Gastrocnemius medialis (tissue), 4 donors: ENCODE results near the gene LATS2. TPM values are rescaled to one million over a fixed set of nuclear protein-coding genes. Genes with fewer than 3 reads are reported as not detected.
A peak's percentile ranks its signal among the peaks of the same experiment; 100 is the strongest.

Source experiments
- ATAC-seq, 2 donors: fragments of 150-250 bp; one replicate each; pipeline ENCODE4 v1.9.1; 2016
- DNase-seq, 2 donors: peaks; one replicate each; pipeline ENCODE4 v3.0.0-alpha.2; 2019
- H3K27ac ChIP-seq, 4 donors: fragments of 200-600 bp; sonication (generic); 1 replicate in 1 of 4; 2 replicates in 3 of 4; pipeline ENCODE4 v1.5.1; 2016 to 2018; ENCODE audit warnings: mild to moderate bottlenecking in 2 of 4, moderate library complexity in 1 of 4
- H3K27me3 ChIP-seq, 3 donors: fragments of 200-600 bp; sonication (generic) in 2 of 3; 1 replicate in 1 of 3; 2 replicates in 2 of 3; pipeline versions ENCODE4 v1.5.1 to v1.6.0; 2016 to 2019; ENCODE audit warnings: mild to moderate bottlenecking in 1 of 3, moderate library complexity in 1 of 3
- H3K36me3 ChIP-seq, 2 donors: fragments of 200-600 bp; sonication (generic) in 1 of 2; one replicate each; pipeline ENCODE4 v1.5.1; 2017 to 2018
- H3K4me1 ChIP-seq, 2 donors: fragments of 200-600 bp; sonication (generic) in 1 of 2; one replicate each; pipeline ENCODE4 v1.5.1; 2016 to 2017; ENCODE audit warnings: mild to moderate bottlenecking in 2 of 2
- H3K4me3 ChIP-seq, 4 donors: fragments of 200-600 bp; sonication (generic) in 3 of 4; 1 replicate in 1 of 4; 2 replicates in 3 of 4; pipeline ENCODE4 v1.5.1; 2016 to 2019; ENCODE audit warnings: mild to moderate bottlenecking in 2 of 4
- H3K9me3 ChIP-seq, 3 donors: fragments of 200-600 bp; sonication (generic) in 2 of 3; 1 replicate in 1 of 3; 2 replicates in 2 of 3; pipeline ENCODE4 v1.5.1; 2016 to 2019
- CTCF ChIP-seq, 5 experiments: fragments of 450-650 bp in 3 of 5; fragments of 200-600 bp in 2 of 5; sonication (generic) in 2 of 5; IDR thresholded peaks in 4 of 5; conservative IDR thresholded peaks in 1 of 5; 1 replicate in 4 of 5; 2 replicates in 1 of 5; pipeline ENCODE4 v1.5.1; 2016 to 2019; ENCODE audit warnings: antibody characterized with exemption in 5 of 5, mild to moderate bottlenecking in 3 of 5, moderate library complexity in 3 of 5
- POLR2A ChIP-seq, 2 donors: fragments of 450-650 bp; IDR thresholded peaks; one replicate each; pipeline ENCODE4 v1.6.1; 2017; ENCODE audit warnings: antibody characterized with exemption in 2 of 2, mild to moderate bottlenecking in 2 of 2, moderate library complexity in 2 of 2
- in situ Hi-C, 4 donors: fragments of 200-750 bp; cut with MboI; loops; one replicate each; pipeline versions ENCODE4 v1.15.0 to v1.8.0; 2017; ENCODE audit warnings: low sequenced_read_pairs in 4 of 4
- intact Hi-C: fragments of 100-400 bp; cut with DNase I; formaldehyde crosslinking; loops from one replicate; pipeline ENCODE4 v1.15.1; 2023; ENCODE audit warnings: low total_unique reads
- total RNA-seq, 4 donors: library from RNA; depleted of rRNA; stranded (reverse); fragments of >200 nt; gene quantifications; one replicate each; pipeline versions ENCODE4 v1.1.0 to v1.2.3, GENCODE V29; 2016

LATS2 gene
- total RNA-seq: 10 to 100 TPM; 11.5 to 34.1 (median 18.8) TPM

GRCh38 chr13:21061029-21061763 is at the start of gene LATS2:
Gene LATS2, minus strand, starts transcription at chr13:21061586. Its CDS starts 15,560 bp downstream, at chr13:21046026.
- TF ChIP-seq POLR2A (IDR thresholded peaks at IDR 0.05) (peak; percentile 79 to 91), CTCF (IDR thresholded peaks at IDR 0.05 in 4 of 5, conservative IDR thresholded peaks at IDR 0.05 in 1 of 5) (peak in 3 of 5 experiments; percentile 59 to 69 (median 59))
- peak; percentile 87 to 88 for ATAC-seq
- in situ Hi-C loops: loop anchor here in 1 of 4 donors (10.0 kb wide), 1 partner anchor 116 kb away; no protein-coding TSS in a partner anchor
- intact Hi-C loops: loop anchor here (1.0 to 10.0 kb wide), 8 partner anchors 8 to 421 kb away; no protein-coding TSS in a partner anchor
- Histone ChIP-seq H3K4me3 (peak within 1 kb of the TSS; percentile 69 to 95 (median 92)), H3K36me3 (no peaks in the 10 kb centered on the region), H3K4me1 (peaks cover 43 to 45% of the 10 kb centered on the region in 2 donors), H3K27me3 (no peaks in the 10 kb centered on the region), H3K27ac (peak within 1 kb of the TSS; percentile 87 to 100 (median 100)), H3K9me3 (no peaks in the 10 kb centered on the region)
- peak; percentile 93 to 96 for DNase-seq

- H3K9me3 ChIP-seq: no peaks in the 10 kb centered on the region
- intact Hi-C loops (no loop called here), in situ Hi-C loops (loop anchor here in 2 of 4 donors (25.0 kb wide), 1 partner anchor 378 kb away; no protein-coding TSS in a partner anchor)
- H3K4me3 ChIP-seq: no peak overlapping the region
- DNase-seq (no peak), ATAC-seq (no peak)
- TF ChIP-seq CTCF (IDR thresholded peaks at IDR 0.05 in 4 of 5, conservative IDR thresholded peaks at IDR 0.05 in 1 of 5): no peak
- no peak for TF ChIP-seq POLR2A (IDR thresholded peaks at IDR 0.05)
- H3K4me1 ChIP-seq: no peaks in the 10 kb centered on the region
- no peaks in the 10 kb centered on the region for H3K36me3 ChIP-seq
- no peak overlapping the region for H3K27ac ChIP-seq
- H3K27me3 ChIP-seq: no peaks in the 10 kb centered on the region
Measured at GRCh38 chr13:21109168-21109567, 47.8 kb upstream of the LATS2 start.

- H3K27ac ChIP-seq: no peak overlapping the region
- in situ Hi-C loops (loop anchor here in 2 of 4 donors (25.0 kb wide), 1 partner anchor 381 kb away; no protein-coding TSS in a partner anchor), intact Hi-C loops (no loop called here)
- H3K4me1 ChIP-seq: no peaks in the 10 kb centered on the region
- no peaks in the 10 kb centered on the region for H3K27me3 ChIP-seq
- no peak overlapping the region for H3K4me3 ChIP-seq
- no peaks in the 10 kb centered on the region for H3K36me3 ChIP-seq
- ATAC-seq (no peak), DNase-seq (no peak)
- TF ChIP-seq POLR2A (IDR thresholded peaks at IDR 0.05): no peak
- TF ChIP-seq CTCF (IDR thresholded peaks at IDR 0.05 in 4 of 5, conservative IDR thresholded peaks at IDR 0.05 in 1 of 5): no peak
- no peaks in the 10 kb centered on the region for H3K9me3 ChIP-seq
Measured at GRCh38 chr13:21106089-21106488, 44.7 kb upstream of the LATS2 start.

- DNase-seq: no peak
- TF ChIP-seq POLR2A (IDR thresholded peaks at IDR 0.05) (no peak), CTCF (IDR thresholded peaks at IDR 0.05 in 4 of 5, conservative IDR thresholded peaks at IDR 0.05 in 1 of 5) (no peak)
- no peaks in the 10 kb centered on the region for H3K4me1 ChIP-seq
- intact Hi-C loops (no loop called here), in situ Hi-C loops (loop anchor here in 2 of 4 donors (25.0 kb wide), 1 partner anchor 383 kb away; no protein-coding TSS in a partner anchor)
- no peaks in the 10 kb centered on the region for H3K27me3 ChIP-seq
- no peak overlapping the region for H3K4me3 ChIP-seq
- H3K27ac ChIP-seq: no peak overlapping the region
- no peaks in the 10 kb centered on the region for H3K36me3 ChIP-seq
- no peaks in the 10 kb centered on the region for H3K9me3 ChIP-seq
- no peak for ATAC-seq
Measured at GRCh38 chr13:21104199-21105019, 43.0 kb upstream of the LATS2 start.
